Epithelial cell of esophagus (primary cell): Measurements from ENCODE around the gene CFAP97.
"Not testable (repeated sequence)": the region's sequence is repeated elsewhere in the genome, so short reads cannot be mapped to it uniquely, and the experiment has no call there.

ENCODE experiments used
- DNase-seq: peaks from one replicate; pipeline ENCODE4 v3.0.0; 2010; ENCODE audit warnings: low read depth
- H3K4me3 ChIP-seq: 2 replicates; pipeline ENCODE4 v1.5.1; 2011; ENCODE audit warnings: mild to moderate bottlenecking, low read length, control low read depth
- CTCF ChIP-seq: IDR thresholded peaks from 2 replicates; pipeline ENCODE4 v1.5.1; 2011; ENCODE audit warnings: low read depth, mild to moderate bottlenecking, low read length, control low read depth, inconsistent platforms; ENCODE audit not compliant: insufficient read depth; ENCODE audit errors: missing control alignments

CFAP97 gene

GRCh38 chr4:185202984-185203485 lies 765 bp downstream of the CFAP97 start:
- DNase-seq = peak; percentile 20
- TF ChIP-seq CTCF = no peak
- peak overlapping the region; percentile 61 for H3K4me3 ChIP-seq

- no peak for TF ChIP-seq CTCF
- no peak for DNase-seq
- H3K4me3 ChIP-seq = peak overlapping the region; percentile 61
Observed at GRCh38 chr4:185201977-185202962, 1.5 kb downstream of the CFAP97 start.

- not testable (repeated sequence) for H3K4me3 ChIP-seq, DNase-seq
Observed at GRCh38 chr4:185198189-185198588, 5.6 kb downstream of the CFAP97 start.

GRCh38 chr4:185196437-185196836 lies 7.4 kb downstream of the CFAP97 start:
- no peak for TF ChIP-seq CTCF
- H3K4me3 ChIP-seq = no peak overlapping the region
- DNase-seq = no peak

GRCh38 chr4:185194924-185195888 lies 8.6 kb downstream of the CFAP97 start:
- H3K4me3 ChIP-seq = no peak overlapping the region
- no peak for DNase-seq
- no peak for TF ChIP-seq CTCF

GRCh38 chr4:185192059-185192458 lies 11.7 kb downstream of the CFAP97 start:
- no peak for TF ChIP-seq CTCF
- no peak overlapping the region for H3K4me3 ChIP-seq
- DNase-seq = no peak

GRCh38 chr4:185190306-185190856 lies 13.4 kb downstream of the CFAP97 start:
- TF ChIP-seq CTCF = no peak
- H3K4me3 ChIP-seq = no peak overlapping the region

More at GRCh38 chr4:185190306-185190856, 13.4 kb downstream of the CFAP97 start:
- DNase-seq = no peak
